ENCODE measurements around the gene LSM8.
"Not testable (repeated sequence)": the region's sequence is repeated elsewhere in the genome, so short reads cannot be mapped to it uniquely, and the experiment has no call there.

The LSM8 gene

DNA sequence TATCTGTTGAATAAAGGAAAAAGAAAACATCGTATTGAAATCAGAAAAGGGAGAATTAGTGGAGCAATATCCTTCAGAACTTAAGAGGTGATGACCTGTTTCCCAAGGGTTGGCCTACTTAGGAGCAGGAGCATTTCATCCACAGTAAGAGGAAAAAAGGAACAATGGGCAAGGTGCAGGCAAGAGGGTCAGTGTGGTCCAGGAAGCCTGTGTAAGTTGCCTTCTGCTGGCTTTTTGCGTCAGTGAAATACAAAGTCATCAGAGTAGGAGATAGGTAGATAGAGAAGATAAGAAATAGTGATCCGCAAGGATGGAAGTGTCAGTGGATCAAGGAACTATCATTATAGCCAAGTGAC lies 35.2 kb downstream of the LSM8 start:
- no peak for TF ChIP-seq CTCF (conservative IDR thresholded peaks at IDR 0.05; ENCODE audit: low read length)
- H3K4me3 ChIP-seq (ENCODE audit: low read length), result no peak overlapping the region
- DNase-seq (ENCODE audit: low read depth), result no peak

DNA sequence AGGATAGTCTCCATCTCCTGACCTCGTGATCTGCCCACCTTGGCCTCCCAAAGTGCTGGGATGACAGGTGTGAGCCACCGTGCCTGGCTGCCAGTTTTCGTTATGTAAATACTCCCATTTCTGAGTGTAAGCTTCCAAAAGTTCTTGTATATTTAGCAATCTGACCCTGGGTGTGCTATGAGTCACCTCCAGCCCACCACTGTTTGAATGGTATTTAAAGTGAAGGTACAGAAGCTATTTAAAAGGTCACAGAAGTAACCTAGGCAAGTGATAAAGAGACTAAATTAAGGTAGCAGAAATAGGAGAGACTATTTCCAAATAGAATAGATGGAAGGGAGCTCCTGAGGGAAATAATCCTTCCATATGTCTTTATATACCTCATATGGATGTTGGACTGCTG lies 36.6 kb downstream of the LSM8 start:
- H3K4me3 ChIP-seq (ENCODE audit: low read length), result no peak overlapping the region
- no peak for TF ChIP-seq CTCF (conservative IDR thresholded peaks at IDR 0.05; ENCODE audit: low read length)
- no peak for DNase-seq (ENCODE audit: low read depth)

DNA sequence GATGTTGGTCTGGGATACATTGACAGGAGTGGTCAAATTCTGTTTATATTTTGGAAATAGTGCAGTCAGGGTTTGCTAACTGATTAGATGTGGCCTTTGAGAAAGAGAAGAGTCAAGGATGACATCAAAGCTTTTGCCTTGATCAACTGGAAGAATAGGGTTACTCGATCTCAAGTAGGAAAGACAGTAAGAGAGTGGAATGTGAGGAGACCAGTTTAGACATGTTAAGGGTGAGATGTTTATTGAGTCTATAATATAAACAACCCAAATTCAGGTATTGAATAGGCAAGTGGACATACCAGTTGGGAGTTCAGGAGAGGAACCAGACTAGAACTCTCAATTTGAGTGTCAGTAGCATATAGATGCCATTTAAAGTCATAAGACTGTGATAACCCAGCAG lies 38.6 kb downstream of the LSM8 start:
- no peak for DNase-seq (ENCODE audit: low read depth)
- no peak overlapping the region for H3K4me3 ChIP-seq (ENCODE audit: low read length)
- TF ChIP-seq CTCF (conservative IDR thresholded peaks at IDR 0.05; ENCODE audit: low read length), result no peak

- DNase-seq (ENCODE audit: low read depth), result no peak
- TF ChIP-seq CTCF (conservative IDR thresholded peaks at IDR 0.05; ENCODE audit: low read length), result no peak
- no peak within 1 kb of the TSS for H3K4me3 ChIP-seq (ENCODE audit: low read length)
These were observed 40.6 kb downstream of the LSM8 start, which contains the start of gene ANKRD7 for GRCh38 chr7:118224521-118224920. TSS of gene ANKRD7 (plus strand) at chr7:118224704. CDS start at chr7:118224831, 127 bp downstream.

GRCh38 chr7:118232837-118233236 lies 48.9 kb downstream of the LSM8 start:
- peak; percentile 4 for DNase-seq (ENCODE audit: low read depth)

GRCh38 chr7:118233799-118234198 lies 49.8 kb downstream of the LSM8 start:
- H3K4me3 ChIP-seq (ENCODE audit: low read length), result no peak overlapping the region
- DNase-seq (ENCODE audit: low read depth), result no peak
- no peak for TF ChIP-seq CTCF (conservative IDR thresholded peaks at IDR 0.05; ENCODE audit: low read length)

More at GRCh38 chr7:118232837-118233236, 48.9 kb downstream of the LSM8 start:
- H3K4me3 ChIP-seq (ENCODE audit: low read length), result no peak overlapping the region
- TF ChIP-seq CTCF (conservative IDR thresholded peaks at IDR 0.05; ENCODE audit: low read length), result no peak

DNA sequence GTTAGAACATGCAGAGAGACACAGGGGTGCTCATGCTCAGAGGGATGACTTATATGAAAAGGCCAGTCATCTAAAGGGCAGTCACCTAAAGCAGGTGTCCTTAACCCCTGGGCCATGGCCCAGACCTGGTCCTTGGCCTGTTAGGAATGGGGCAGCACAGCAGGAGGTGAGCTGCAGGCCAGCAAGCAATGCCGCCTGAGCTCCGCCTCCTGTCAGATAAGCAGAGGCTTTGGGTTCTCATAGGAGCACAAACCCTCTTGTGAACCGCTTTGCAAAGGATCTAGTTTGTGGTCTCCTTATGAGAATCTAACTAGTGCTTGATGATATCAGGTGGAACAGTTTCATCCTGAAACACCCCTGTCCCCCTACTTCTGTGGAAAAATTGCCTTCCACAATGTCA lies 55.0 kb downstream of the LSM8 start:
- no peak overlapping the region for H3K4me3 ChIP-seq (ENCODE audit: low read length)
- DNase-seq (ENCODE audit: low read depth), result no peak
- no peak for TF ChIP-seq CTCF (conservative IDR thresholded peaks at IDR 0.05; ENCODE audit: low read length)

DNA sequence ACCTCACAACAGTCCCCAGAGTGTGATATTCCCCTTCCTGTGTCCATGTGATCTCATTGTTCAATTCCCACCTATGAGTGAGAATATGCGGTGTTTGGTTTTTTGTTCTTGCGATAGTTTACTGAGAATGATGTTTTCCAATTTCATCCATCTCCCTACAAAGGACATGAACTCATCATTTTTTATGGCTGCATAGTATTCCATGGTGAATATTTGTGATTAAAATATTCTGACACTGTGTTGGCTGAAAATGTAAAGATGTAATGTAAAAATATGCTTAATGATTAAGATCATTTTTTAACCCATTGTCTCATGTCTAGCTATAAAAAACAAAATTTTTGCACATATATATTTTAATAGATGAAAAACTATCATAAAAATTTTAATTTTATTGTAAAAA lies 56.4 kb downstream of the LSM8 start:
- not testable (repeated sequence) for DNase-seq (ENCODE audit: low read depth); H3K4me3 ChIP-seq (ENCODE audit: low read length)
